ENCODE measurements around the gene IRF7. TPM values are rescaled to one million over a fixed set of nuclear protein-coding genes. Genes with fewer than 3 reads are reported as not detected.
A peak's percentile ranks its signal among the peaks of the same experiment; 100 is the strongest.
"Not testable (repeated sequence)": the region's sequence is repeated elsewhere in the genome, so short reads cannot be mapped to it uniquely, and the experiment has no call there.

Gene IRF7
- total RNA-seq, result 29.1 TPM
- long read RNA-seq, transcript IRF7-201 (10 exons, 1,992 nt), result minor isoform, 32 of 354 reads
- long read RNA-seq, transcript IRF7-205 (11 exons, 1,974 nt), result major isoform, 99 of 354 reads
- long read RNA-seq, transcript IRF7-202 (10 exons, 1,807 nt), result minor isoform, 21 of 354 reads
- long read RNA-seq, partial matches to known transcripts, result 40 of 354 reads
- long read RNA-seq, other reads (novel, unspliced or antisense), result 156 of 354 reads

- DNase-seq (ENCODE audit: low spot score), result peak; percentile 99
Measured at GRCh38 chr11:615504-616319, at the start of gene IRF7. IRF7 (minus strand) TSS chr11:615950; CDS start chr11:615364, 586 bp downstream.

- no peak for DNase-seq (ENCODE audit: low spot score)
Measured at GRCh38 chr11:665062-665703, 49.4 kb upstream of the IRF7 start.

- DNase-seq (ENCODE audit: low spot score), result no peak
Measured at GRCh38 chr11:662689-663274, 47.0 kb upstream of the IRF7 start.

DNA sequence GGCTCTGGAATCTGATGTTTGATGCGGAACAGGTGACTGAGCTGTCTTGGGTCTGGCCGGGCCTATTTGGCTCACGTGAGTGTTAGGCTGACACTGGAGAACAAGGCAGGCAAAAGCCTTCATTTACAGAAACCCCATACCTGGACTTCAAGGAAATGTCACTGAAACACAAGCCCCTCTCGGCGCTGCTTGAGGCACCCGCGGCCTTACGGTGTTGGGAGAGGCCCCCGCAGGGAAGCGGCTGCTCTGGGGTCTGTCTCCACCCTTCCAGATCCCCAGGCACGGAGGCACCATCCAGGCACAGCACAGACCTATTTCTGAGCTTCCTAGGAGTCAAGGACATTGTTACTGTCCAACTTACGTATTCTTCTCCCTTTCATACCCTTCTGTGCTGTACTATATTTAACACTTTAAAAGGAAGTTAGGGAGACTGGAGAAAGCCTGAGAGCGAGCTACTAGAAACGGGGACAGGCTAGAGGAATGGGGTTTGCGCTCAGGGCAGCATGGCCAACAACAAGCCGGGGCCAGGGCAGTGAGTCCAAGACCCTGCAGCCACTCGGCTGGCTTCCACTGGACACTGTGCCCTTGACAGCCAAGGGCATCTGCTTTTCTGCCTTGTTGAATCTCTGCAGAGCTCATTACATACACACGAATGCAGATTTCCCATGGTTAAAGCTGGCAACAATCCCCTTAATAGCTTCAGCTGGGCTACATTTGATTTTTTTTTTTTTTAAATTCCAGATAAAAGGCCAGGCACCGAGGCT lies 45.1 kb upstream of the IRF7 start:
- DNase-seq (ENCODE audit: low spot score), result no peak

DNA sequence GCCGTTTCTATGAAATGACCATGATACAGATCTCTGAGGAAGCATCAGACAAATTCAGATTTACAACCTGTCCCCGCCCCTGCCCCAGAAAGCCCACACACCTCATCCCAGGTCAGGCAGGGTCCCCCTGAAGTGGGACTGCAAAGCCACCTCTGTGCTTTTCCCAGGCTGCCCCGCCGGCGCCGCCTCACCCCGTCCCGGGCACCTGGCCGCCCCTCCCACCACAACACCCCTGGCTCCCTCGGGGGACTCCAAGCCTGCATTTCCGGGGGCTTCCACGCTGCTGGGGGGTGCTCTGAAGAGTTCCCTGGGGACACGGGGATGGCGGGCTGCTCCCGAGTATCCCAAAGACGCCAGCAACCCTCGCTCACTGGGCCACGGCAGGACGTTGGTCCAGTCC lies 44.5 kb upstream of the IRF7 start:
- DNase-seq (ENCODE audit: low spot score), result no peak

DNA sequence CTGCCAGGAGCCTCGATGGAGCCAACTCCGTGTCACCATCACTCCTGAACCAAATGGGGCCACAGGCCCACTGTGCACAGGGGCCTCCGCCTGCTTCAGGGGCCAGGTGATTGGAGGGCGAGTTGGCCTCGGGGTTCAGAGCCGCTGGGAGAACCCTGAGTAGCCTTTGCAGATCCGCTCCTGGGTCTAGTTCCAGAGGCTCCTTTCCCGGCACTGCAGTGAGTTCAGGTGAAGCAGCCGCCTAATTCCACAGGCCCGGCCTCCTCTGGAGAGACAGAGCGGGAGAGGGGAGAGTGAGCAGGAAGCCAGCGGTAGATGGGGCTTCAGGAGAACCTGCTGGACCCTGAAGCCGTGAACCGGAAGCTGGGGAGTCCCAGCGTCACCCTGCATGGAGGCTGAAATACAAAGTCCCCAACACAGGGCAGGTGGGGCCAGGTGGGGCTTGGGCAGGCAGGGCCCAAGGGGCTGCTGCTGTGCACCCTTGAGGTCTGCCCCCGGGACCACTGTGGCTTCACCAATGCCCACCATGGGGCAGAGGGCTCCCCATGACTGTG lies 43.9 kb upstream of the IRF7 start:
- DNase-seq (ENCODE audit: low spot score), result no peak

DNA sequence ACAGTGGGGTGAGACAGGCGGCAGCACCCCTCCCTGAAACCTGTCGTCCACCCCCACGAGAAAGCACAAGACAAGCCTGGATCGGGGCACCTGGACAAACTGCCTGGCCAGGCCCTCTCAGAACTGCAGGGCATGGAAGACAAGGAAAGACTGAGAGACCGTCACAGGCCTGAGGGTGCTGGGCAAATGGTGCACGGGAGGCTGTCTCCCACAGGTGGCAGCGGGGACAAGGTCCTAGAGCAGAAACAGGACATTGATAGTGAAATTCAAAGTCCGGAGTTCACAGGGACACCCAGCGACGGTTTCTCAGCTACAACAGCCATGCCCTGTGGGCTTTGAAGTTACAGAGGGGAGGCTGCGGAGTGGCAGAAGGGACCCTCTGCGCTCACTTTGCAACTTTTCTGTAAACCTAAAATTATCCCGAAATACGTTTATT lies 42.0 kb upstream of the IRF7 start:
- no peak for DNase-seq (ENCODE audit: low spot score)

DNA sequence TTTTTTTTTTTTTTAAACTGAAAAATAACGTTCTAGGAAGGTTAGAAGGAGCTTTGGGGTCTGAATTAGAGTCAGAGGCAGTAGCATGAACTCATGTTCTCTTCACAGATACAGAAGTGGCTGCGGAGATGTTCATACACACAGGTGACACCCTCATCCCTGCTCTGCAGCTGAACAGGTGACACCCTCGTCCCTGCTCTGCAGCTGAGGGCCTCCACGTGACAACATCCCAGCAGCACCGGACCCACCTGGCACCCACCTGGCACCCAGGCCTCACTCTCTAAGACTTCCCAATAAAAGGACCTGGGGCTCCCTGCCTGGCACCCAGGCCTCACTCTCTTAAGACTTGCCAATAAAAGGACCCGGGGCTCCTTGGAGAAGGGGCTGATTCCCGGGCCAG lies 41.1 kb upstream of the IRF7 start:
- DNase-seq (ENCODE audit: low spot score), result no peak

DNA sequence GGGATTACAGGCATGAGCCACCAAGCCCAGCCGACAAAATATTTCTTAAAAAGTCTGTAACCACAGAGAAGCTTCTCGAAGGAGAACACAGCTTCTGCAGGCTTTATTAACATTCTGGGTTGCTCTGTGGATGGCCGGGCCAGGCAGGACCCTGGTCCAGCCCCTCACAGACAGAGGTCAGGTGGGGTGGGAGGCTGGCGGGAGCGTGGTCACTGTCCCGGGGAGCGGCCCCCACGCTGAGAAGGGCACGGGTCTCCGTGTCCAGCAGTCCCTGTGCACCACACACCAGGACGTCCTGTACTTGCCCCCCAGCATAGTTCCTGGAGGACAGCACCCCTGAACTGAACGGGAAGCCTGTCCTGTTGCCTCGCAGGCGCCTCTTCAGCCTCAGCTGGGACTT lies 40.7 kb upstream of the IRF7 start:
- DNase-seq (ENCODE audit: low spot score), result no peak

DNA sequence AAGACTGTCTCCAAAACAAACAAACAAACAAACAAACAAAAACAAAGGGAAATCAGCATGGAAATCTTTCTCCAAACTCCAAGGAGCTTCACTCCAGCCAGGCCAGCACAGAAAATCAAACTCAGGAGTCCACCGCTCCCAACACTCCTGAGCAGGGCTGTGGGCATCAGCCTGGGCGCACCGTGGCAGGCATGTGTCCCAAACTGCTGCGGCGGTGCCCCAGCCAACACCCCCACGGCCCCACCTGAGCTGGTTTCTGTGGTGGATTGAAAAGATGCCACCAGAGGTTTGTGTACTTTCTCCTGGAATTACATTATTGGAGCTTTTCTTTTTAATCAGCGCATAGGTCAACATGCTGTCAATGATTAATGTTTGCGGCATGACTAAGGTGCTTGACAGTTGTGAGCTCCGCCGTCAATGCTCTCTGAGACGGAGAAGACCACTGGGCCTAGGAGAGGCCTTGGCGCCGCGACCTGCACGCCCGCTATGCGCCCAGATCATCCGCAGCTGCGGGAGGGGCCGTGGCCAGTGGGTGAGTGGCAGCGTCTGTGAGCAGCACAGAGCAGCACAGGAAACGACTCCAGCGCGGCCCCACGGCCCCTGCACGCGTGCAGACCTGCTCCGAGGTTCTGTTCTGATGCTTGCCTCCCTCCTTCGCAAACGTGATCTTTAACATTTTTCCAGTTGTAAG lies 39.4 kb upstream of the IRF7 start:
- DNase-seq (ENCODE audit: low spot score), result no peak

- not testable (repeated sequence) for DNase-seq (ENCODE audit: low spot score)
Measured at GRCh38 chr11:654444-654843, 38.7 kb upstream of the IRF7 start.

DNA sequence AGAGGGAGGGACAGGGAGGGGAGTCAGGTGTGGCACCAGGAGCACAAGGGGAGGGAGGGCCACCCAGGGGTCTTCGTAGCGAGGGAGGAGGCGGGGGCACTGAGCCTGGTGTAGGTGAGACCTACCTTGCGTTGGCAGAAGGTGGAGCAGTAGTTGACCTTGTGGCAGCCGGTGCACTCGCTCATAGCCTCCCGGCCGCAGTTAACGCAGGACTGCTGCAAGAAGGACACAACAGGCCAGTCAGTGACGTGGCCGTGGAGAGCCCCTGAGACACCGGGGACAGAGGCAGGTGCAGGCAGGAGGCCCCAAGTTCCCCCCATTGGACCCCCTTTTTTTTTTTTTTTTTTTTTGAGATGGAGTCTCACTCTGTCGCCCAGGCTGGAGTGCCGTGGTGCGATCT lies 38.1 kb upstream of the IRF7 start:
- no peak for DNase-seq (ENCODE audit: low spot score)

- DNase-seq (ENCODE audit: low spot score), result not testable (repeated sequence)
Measured at GRCh38 chr11:653136-653535, 37.4 kb upstream of the IRF7 start.

GRCh38 chr11:650482-650881 lies 34.7 kb upstream of the IRF7 start:
- no peak for DNase-seq (ENCODE audit: low spot score)

DNA sequence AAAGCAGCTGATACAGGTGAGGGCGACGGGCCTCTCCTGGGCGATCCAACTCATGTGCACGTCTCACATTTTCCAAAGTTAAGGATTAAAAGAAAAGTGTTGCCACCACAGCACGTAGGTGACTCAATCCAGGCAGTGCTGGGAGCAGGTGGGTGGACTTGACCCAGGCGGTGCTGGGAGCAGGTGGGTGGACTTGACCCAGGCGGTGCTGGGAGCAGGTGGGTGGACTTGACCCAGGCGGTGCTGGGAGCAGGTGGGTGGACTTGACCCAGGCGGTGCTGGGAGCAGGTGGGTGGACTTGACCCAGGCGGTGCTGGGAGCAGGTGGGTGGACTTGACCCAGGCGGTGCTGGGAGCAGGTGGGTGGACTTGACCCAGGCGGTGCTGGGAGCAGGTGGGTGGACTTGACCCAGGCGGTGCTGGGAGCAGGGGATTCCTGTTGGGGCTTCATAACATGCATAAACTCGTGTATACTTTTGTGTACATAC lies 32.0 kb upstream of the IRF7 start:
- not testable (repeated sequence) for DNase-seq (ENCODE audit: low spot score)

DNA sequence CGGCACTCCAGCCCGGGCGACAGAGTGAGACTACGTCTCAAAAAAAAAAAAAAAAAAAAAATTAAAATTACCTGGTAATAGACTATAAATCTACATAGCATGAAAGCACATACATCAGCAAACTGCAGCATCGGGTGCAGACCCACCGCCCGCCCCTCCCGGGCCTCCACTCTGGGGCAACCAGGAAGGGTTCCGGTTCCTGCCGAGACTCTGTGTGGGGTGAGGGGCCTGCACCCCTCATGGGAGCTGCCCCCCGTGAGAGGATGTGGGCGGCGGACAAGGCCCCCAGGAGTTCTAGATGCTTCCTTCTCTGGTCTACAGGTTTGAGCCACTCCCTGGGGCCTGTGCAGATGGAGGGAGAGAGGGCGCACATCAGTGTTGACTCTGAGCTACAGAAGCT lies 30.5 kb upstream of the IRF7 start:
- DNase-seq (ENCODE audit: low spot score), result no peak

DNA sequence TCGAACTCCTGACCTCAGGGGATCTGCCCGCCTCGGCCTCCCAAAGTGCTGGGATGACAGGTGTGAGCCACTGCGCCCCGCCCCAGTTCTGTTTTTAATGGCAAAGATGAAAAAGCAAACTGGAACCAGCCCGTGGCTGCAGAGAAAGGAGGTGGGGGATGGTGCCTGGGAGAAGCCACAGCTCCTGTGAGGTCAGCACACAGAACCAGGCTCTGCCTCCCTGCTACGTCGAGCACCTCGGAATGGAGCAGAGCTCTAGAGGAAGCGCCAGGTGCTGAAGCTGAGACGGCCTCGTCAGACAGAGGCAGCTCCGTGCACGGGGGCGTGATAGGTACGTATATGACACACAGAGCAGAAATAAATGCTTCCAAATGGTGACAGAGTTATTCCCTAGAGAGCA lies 29.8 kb upstream of the IRF7 start:
- no peak for DNase-seq (ENCODE audit: low spot score)

DNA sequence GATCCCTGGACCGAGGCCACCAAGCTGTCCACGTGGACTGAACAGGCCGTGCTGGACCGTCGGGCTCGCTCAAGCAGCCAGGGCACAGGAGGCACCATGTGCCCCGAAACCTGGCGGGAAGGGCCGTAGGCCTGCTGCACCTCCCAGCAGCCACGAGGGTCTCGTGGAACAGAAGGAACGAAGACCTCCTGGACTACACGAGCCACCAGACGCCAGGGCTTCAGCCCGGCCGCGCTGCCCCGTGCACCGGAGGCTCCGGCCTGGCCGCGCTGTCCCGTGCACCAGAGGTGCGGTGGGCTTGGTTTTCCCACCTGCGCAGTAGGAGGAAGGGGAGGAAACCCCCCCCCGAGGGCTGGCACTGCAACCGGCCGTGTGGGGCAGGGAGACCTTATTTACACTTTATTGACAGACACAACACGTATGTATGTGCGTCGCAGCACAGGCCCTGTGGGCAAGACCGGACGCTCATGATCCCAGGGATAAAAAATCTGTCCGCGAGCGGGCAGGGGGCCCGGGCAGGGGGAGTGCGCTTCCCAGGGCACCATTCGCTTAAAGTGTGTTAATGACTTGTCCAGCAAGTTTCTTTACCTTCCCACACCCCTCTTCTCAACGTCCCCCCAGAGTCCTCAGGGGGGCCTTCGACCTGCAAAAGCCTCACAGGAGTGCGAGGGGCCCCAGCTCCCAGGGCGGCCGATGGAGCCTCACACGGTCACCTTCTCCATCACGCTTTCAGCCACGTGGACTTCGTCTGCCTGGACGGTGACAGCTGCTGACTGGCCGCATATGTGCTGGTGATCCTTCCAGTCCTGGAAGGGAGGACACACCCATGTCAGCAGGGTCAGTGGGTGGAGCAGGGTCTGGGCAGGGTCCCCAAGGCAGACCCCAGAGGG lies 28.3 kb upstream of the IRF7 start:
- DNase-seq (ENCODE audit: low spot score), result no peak

DNA sequence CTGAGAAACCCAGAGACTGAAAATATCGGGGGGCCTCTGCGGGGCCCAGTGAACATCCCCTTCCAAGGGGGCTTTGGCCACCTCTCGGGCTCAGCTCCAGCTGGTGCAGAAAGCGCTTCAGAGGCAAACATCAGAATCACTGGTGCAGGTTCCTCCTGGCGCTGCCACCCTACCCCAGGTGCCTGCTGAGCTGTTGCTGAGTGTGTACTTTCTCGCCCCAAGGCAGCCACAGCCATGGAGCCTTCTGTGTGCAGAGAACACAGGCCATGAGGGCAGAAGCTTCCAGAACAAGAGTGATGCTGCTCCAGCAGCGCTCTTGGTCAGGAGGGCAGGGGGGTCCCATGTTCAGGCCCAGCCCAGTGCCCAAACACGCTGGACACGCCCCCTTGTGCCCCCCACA lies 27.6 kb upstream of the IRF7 start:
- DNase-seq (ENCODE audit: low spot score), result no peak

Measured in mesenteric fat pad (tissue), 1 donor.